GM12878 (cell line): Measurements from ENCODE around the gene SDK2. TPM values are rescaled to one million over a fixed set of nuclear protein-coding genes. Genes with fewer than 3 reads are reported as not detected.

ENCODE experiments used
- ATAC-seq: fragments of 200-7000 bp; cut with Tn5 transposase; 3 replicates; pipeline ENCODE4 v1.9.1; 2020; ENCODE audit warnings: mild to moderate bottlenecking, moderate library complexity
- BruUV-seq: library from RNA; stranded (reverse); fragments of 400-500 nt; replicated peaks from 2 replicates; lab custom pipeline; 2021; lab: Mats Ljungman, UMichigan
- CTCF ChIA-PET: fragments of 300-600 bp; sonication (Branson Sonifier 250); formaldehyde crosslinking; extraction: SDS; loops from one replicate; lab custom pipeline; 2021; ENCODE audit warnings: inconsistent platforms; lab: Yijun Ruan, JAX
- POLR2A ChIA-PET: fragments of 350-600 bp; formaldehyde crosslinking; extraction: SDS; loops from one replicate; lab custom pipeline; 2021; ENCODE audit warnings: inconsistent platforms; lab: Charles Lee
- RAD21 ChIA-PET: fragments of 300-600 bp; sonication (Branson Sonifier 250); formaldehyde crosslinking; loops from one replicate; lab custom pipeline; 2023; ENCODE audit warnings: antibody characterized with exemption; ENCODE audit not compliant: unreplicated experiment; lab: Charles Lee
- SMC1A ChIA-PET: fragments of 300-600 bp; sonication (Branson Sonifier 250); formaldehyde crosslinking; loops from one replicate; lab custom pipeline; 2023; ENCODE audit not compliant: unreplicated experiment, uncharacterized antibody; lab: Charles Lee
- DNase-seq: peaks from one replicate; pipeline ENCODE4 v3.0.0-alpha.2; 2011; ENCODE audit warnings: low read depth, low spot score
- FAIRE-seq: peaks from 3 replicates; lab custom pipeline; 2011; peaks lifted over from hg19 to GRCh38; lab: Jason Lieb, UNC
- H2AFZ ChIP-seq: 2 replicates; pipeline ENCODE4 v1.6.0; 2011; ENCODE audit warnings: low read depth, low read length, control low read depth; ENCODE audit not compliant: control insufficient read depth
- H3K27ac ChIP-seq: 2 replicates; pipeline ENCODE4 v1.5.1; 2011; ENCODE audit warnings: control low read depth; ENCODE audit not compliant: control insufficient read depth, insufficient read depth
- H3K27me3 ChIP-seq, 2 experiments: replicated peaks in 1 of 2; 2 replicates each; pipeline versions ENCODE4 v1.6.0 to v1.6.1; 2011; ENCODE audit warnings: low read length in 1 of 2; ENCODE audit not compliant: control insufficient read depth in 2 of 2, insufficient read depth in 2 of 2
- H3K36me3 ChIP-seq, 2 experiments: 2 replicates each; pipeline ENCODE4 v1.5.1; 2011; ENCODE audit warnings: low read length in 1 of 2; ENCODE audit not compliant: control insufficient read depth in 2 of 2, insufficient read depth in 2 of 2
- H3K4me1 ChIP-seq: 2 replicates; pipeline ENCODE4 v1.6.1; 2011; ENCODE audit warnings: mild to moderate bottlenecking, low read length, moderate library complexity, mixed read lengths; ENCODE audit not compliant: control insufficient read depth, insufficient read depth
- H3K4me2 ChIP-seq: 2 replicates; pipeline ENCODE4 v1.6.0; 2011; ENCODE audit warnings: control low read depth; ENCODE audit not compliant: control insufficient read depth, insufficient read depth
- H3K4me3 ChIP-seq: fragments of 200-600 bp; sonication (generic); 2 replicates; pipeline ENCODE4 v1.5.1; 2016
- H3K79me2 ChIP-seq: 2 replicates; pipeline ENCODE4 v1.6.0; 2011; ENCODE audit warnings: low read length; ENCODE audit not compliant: control insufficient read depth, insufficient read depth
- H3K9ac ChIP-seq: 2 replicates; pipeline ENCODE4 v1.8.0; 2011; ENCODE audit warnings: low read length, control low read depth, mixed read lengths; ENCODE audit not compliant: control insufficient read depth, insufficient read depth
- H3K9me3 ChIP-seq: replicated peaks from 3 replicates; pipeline ENCODE4 v1.5.1; 2011; ENCODE audit warnings: mild to moderate bottlenecking, low read length; ENCODE audit not compliant: control insufficient read depth, insufficient read depth
- H4K20me1 ChIP-seq: 2 replicates; pipeline ENCODE4 v1.6.0; 2011; ENCODE audit not compliant: control insufficient read depth, insufficient read depth
- E4F1 ChIP-seq: fragments of 450-650 bp; IDR thresholded peaks from 2 replicates; pipeline ENCODE4 v1.6.1; 2018; ENCODE audit warnings: borderline replicate concordance, mild to moderate bottlenecking; ENCODE audit not compliant: partially characterized antibody
- HDAC6 ChIP-seq: fragments of 200-600 bp; sonication (generic); IDR thresholded peaks from one replicate; pipeline ENCODE4 v1.8.0; 2017; ENCODE audit warnings: antibody characterized with exemption; ENCODE audit not compliant: unreplicated experiment
- KDM1A ChIP-seq: fragments of 200-600 bp; sonication (generic); IDR thresholded peaks from 2 replicates; pipeline ENCODE4 v1.6.1; 2016; ENCODE audit warnings: borderline replicate concordance
- NBN ChIP-seq: fragments of 450-650 bp; IDR thresholded peaks from 2 replicates; pipeline ENCODE4 v1.6.1; 2016
- PRDM15 ChIP-seq: fragments of 450-650 bp; formaldehyde crosslinking; IDR thresholded peaks from 2 replicates; pipeline ENCODE4 v1.4.0; 2020; ENCODE audit warnings: mild to moderate bottlenecking, moderate library complexity
- RAD21 ChIP-seq: IDR thresholded peaks from 2 replicates; pipeline ENCODE4 v1.6.1; 2011; ENCODE audit warnings: mild to moderate bottlenecking, low read depth, low read length, moderate library complexity; ENCODE audit not compliant: insufficient read depth
- TCF3 ChIP-seq: IDR thresholded peaks from 2 replicates; pipeline ENCODE4 v1.6.1; 2012; ENCODE audit warnings: low read depth, mild to moderate bottlenecking, low read length, borderline replicate concordance; ENCODE audit not compliant: insufficient read depth
- ZNF274 ChIP-seq: IDR thresholded peaks from one replicate; pipeline ENCODE4 v1.8.0; 2011; ENCODE audit not compliant: insufficient read length, insufficient read depth
- WGBS: methylation state at CpG from one replicate; pipeline ENCODE4 v1.1.6; 2016; ENCODE audit warnings: low lambda C conversion rate; ENCODE audit not compliant: insufficient replicate concordance, insufficient coverage; ENCODE audit errors: missing lambda C conversion rate; 5-methylcytosine and 5-hydroxymethylcytosine counted together
- in situ Hi-C: fragments of 300-500 bp; cut with MboI; formaldehyde crosslinking; loops from 9 replicates; pipeline ENCODE4 v1.14.3; 2018; ENCODE audit warnings: mixed read lengths
- intact Hi-C: fragments of 100-400 bp; cut with micrococcal nuclease; formaldehyde crosslinking; loops from one replicate; pipeline ENCODE4 v1.14.2; 2022; ENCODE audit not compliant: unreplicated experiment
- polyA plus RNA-seq, 11 experiments: library from polyadenylated mRNA; depleted of rRNA in 4 of 11; unstranded in 6 of 11; stranded (reverse) in 5 of 11; fragments of >200 nt; fragmentation: Nextera tagmentation in 4 of 11; fragmentation: Illumina TruSeq in 1 of 11; extraction: Ambion mirVana in 4 of 11; extraction: Trizol in 1 of 11; gene quantifications; 1 replicate in 1 of 11; 2 replicates in 10 of 11; pipeline versions ENCODE4 v1.2.1 to v1.2.3, GENCODE V29; 2011 to 2016; ENCODE audit warnings: inconsistent platforms in 2 of 11, missing spikeins in 2 of 11, low read depth in 1 of 11
- total RNA-seq, 4 experiments: library from RNA; depleted of rRNA in 3 of 4; stranded (reverse); fragments of >200 nt in 3 of 4; fragmentation: Illumina TruSeq in 1 of 4; extraction: Trizol in 1 of 4; gene quantifications; 2 replicates each; pipeline versions ENCODE4 v1.2.1 to v1.2.3, GENCODE V29; 2013 to 2021

SDK2 gene
- total and polyA plus RNA-seq, 10 of the 15 experiments (the other 5 are each of a cell fraction or from before 2014, with no cell fraction given), result 0.03 to 0.08 (median 0.03) TPM; not detected in 7

- 16% methylated on average over 6 of the region's 6 CpGs for WGBS
These were observed 96.5 kb downstream of the SDK2 start for GRCh38 chr17:73547790-73548189.

More at GRCh38 chr17:73547790-73548189, 96.5 kb downstream of the SDK2 start:
- no peak overlapping the region for H3K9ac ChIP-seq
- intact Hi-C loops, result no loop called here
- ATAC-seq, result no peak
- TF ChIP-seq ZNF274 (no peak), E4F1 (no peak), TCF3 (no peak), RAD21 (no peak), NBN (no peak), PRDM15 (no peak), HDAC6 (no peak), KDM1A (no peak)
- TF ChIP-seq, all 136 proteins: peak for 0
- Histone ChIP-seq H3K27ac (no peak overlapping the region), H3K27me3 (peaks cover 3 to 4% of the 10 kb centered on the region in 2 experiments; a peak in 3 of 4 replicates), H4K20me1 (no peaks in the 10 kb centered on the region), H2AFZ (no peak overlapping the region), H3K4me2 (no peak overlapping the region), H3K36me3 (no peaks in the 10 kb centered on the region), H3K4me3 (no peak overlapping the region), H3K9me3 (no peaks in the 10 kb centered on the region), H3K4me1 (no peaks in the 10 kb centered on the region), H3K79me2 (no peaks in the 10 kb centered on the region)
- DNase-seq (no peak), FAIRE-seq (no peak)
- in situ Hi-C loops, result no loop called here
- ChIA-PET RAD21 (no interaction called here), SMC1A (no interaction called here), POLR2A (no interaction called here), CTCF (no interaction called here)
- no TSS peak for BruUV-seq
